ENCODE data around the gene PITX3. TPM values are rescaled to one million over a fixed set of nuclear protein-coding genes. Genes with fewer than 3 reads are reported as not detected.
A peak's percentile ranks its signal among the peaks of the same experiment; 100 is the strongest.
"Not testable (repeated sequence)": the region's sequence is repeated elsewhere in the genome, so short reads cannot be mapped to it uniquely, and the experiment has no call there.

Gene PITX3
- total and polyA plus RNA-seq, 5 donors from 2014 or later, result not detected

DNA sequence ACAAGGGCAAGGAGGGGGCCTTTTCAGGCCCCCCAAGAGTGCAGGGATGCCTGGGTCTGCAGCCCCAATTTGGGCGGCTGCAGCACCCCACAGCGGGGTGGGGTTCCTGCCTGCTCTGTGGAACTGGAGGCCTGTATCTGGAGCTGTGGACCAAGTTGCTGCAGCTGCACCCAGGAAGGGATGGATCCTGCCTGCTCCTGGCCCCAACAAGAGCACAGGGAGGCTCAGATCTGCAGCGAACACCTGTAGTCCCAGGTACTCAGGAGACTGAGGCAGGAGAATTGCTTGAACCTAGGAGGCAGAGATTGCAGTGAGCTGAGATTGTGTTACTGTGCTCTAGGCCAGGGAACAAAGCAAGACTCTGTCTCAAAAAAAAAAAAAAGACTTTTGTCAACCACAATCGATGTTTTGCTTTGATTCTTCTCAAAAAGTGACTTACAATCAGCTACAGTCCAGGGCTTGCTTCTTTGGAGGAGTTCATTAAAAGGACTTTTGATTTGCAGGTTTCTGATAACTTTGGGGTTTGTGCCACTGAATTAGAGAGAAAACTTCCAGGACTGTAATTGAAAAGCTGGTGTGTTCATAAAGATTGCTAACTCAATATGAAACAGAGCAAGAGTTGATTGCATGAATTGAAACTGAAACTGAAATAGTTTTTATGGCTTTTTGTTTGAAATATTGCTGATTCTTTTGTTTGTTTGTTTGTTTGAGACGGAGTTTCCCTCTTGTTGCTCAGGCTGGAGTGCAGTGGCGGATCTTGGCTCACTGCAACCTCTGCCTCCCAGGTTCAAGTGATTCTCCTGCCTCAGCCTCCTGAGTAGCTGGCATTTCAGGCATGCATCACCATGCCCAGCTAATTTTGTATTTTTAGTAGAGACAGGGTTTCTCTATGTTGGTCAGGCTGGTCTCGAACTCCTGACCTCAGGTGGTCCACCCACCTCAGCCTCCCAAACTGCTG, 52.1 kb downstream of the PITX3 start:
- H3K27me3 Mint-ChIP-seq; H3K9me3 ChIP-seq (ENCODE audit: control insufficient read depth in 2 of 2, low read length in 2 of 2); H3K36me3 Mint-ChIP-seq; H3K27me3 ChIP-seq (ENCODE audit: control insufficient read depth, insufficient read depth, low read length); H3K36me3 ChIP-seq (ENCODE audit: control insufficient read depth, insufficient read depth, low read length): not testable (repeated sequence)
- DNase-seq (peak in 2 of 3 donors; percentile 18 to 57), ATAC-seq (ENCODE audit: low read depth in 2 of 2) (peak in 1 of 2 donors; percentile 24)
- H3K9me3 Mint-ChIP-seq, result peaks cover 0 to 13% (median 3%) of the 10 kb centered on the region in 7 donors
- H3K4me3 Mint-ChIP-seq, result peak overlapping the region; percentile 21 to 80 (median 66)
- Histone ChIP-seq H3K4me1 (ENCODE audit: control insufficient read depth, insufficient read depth, low read length, poor library complexity, severe bottlenecking) (peaks cover 12% of the 10 kb centered on the region), H3K27ac (ENCODE audit: insufficient read depth, low read length, poor library complexity, severe bottlenecking) (peak overlapping the region; percentile 71), H3K4me3 (ENCODE audit: low read depth, low read length) (peak overlapping the region; percentile 68)
- H3K4me1 Mint-ChIP-seq, result peaks cover 5 to 17% (median 10%) of the 10 kb centered on the region in 4 donors
- peak overlapping the region; percentile 78 to 91 (median 84) for H3K27ac Mint-ChIP-seq

DNA sequence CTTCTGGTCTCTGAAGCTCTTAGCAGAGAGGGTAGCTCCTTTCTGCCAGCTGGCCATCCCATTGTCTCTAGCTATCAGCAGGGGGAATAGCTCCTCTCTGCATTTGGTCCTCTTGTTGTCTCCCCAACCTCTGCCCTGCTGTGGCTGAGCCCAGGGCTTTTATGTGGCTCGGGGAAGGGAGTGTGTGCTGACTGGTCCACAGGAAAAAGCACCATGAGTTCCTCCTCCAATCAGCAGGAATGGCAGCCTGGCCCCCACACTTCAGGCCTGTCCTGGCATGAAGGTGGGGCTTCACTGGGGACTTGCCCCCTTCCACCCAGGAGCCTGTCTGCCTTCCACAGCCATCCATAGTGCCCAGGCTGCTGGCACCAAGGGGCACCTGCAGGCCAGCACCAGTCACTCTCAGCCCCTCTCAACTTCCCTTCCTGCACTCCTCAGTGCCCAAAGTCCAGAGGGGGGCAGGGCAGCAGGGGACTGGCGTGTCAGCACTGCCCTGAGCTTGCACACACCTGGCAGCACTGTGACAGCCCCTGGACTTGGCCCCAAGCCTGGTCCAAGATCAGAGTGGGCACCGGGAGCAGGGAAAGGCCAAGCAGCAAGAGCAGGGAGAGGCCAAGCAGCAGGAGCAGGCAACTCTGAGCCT, 52.9 kb downstream of the PITX3 start:
- H3K27ac ChIP-seq (ENCODE audit: insufficient read depth, low read length, poor library complexity, severe bottlenecking), result peak overlapping the region; percentile 71
- no peaks in the 10 kb centered on the region for H3K27me3 ChIP-seq (ENCODE audit: control insufficient read depth, insufficient read depth, low read length)
- Mint-ChIP-seq H3K27ac (peak overlapping the region in 1 of 3 donors; percentile 78), H3K27me3 (no peaks in the 10 kb centered on the region), H3K4me3 (peak overlapping the region in 1 of 4 donors; percentile 72), H3K36me3 (no peaks in the 10 kb centered on the region), H3K4me1 (peaks cover 5 to 17% (median 9%) of the 10 kb centered on the region in 4 donors), H3K9me3 (peaks cover 0 to 13% (median 3%) of the 10 kb centered on the region in 7 donors)
- no peak overlapping the region for H3K4me3 ChIP-seq (ENCODE audit: low read depth, low read length)
- peaks cover 12% of the 10 kb centered on the region for H3K4me1 ChIP-seq (ENCODE audit: control insufficient read depth, insufficient read depth, low read length, poor library complexity, severe bottlenecking)
- DNase-seq (no peak), ATAC-seq (ENCODE audit: low read depth in 2 of 2) (no peak)
- peaks cover 0 to 7% of the 10 kb centered on the region in 2 experiments for H3K9me3 ChIP-seq (ENCODE audit: control insufficient read depth in 2 of 2, low read length in 2 of 2)
- H3K36me3 ChIP-seq (ENCODE audit: control insufficient read depth, insufficient read depth, low read length), result no peaks in the 10 kb centered on the region

DNA sequence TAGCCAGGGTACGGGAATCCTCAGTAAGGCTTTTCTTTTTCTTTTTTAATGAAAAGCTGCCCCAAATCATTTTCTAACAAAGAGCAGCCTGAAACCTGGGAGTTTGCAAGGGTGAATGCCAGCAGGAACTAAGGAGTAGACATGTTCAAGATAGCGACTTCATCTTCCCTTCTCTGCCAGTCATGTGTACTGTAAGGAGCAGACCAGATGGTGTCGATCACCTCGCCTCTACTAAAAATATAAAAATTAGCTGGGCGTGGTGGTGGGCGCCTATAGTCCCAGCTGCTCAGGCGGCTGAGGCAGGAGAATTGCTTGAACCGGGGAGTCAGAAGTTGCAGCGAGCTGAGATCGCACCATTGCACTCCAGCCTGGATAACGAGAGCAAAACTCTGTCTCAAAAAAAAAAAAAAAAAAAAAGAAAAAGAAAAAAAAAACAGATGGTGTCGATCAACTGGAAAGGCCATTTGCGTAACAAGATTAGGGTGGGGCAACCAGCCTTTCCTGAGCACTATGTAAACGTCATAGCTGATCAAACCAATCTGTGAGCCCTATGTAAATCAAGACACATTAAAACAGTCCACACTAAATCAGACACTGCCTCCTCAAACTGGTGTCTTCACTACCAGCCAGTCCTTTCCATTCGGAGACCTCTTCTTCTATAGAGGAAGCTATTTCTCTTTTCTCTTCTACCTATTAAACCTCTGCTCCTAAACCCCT, 55.3 kb downstream of the PITX3 start:
- ATAC-seq (ENCODE audit: low read depth in 2 of 2), result no peak
- Mint-ChIP-seq H3K27me3 (peaks cover 3% of the 10 kb centered on the region), H3K4me1 (peaks cover 5 to 17% (median 8%) of the 10 kb centered on the region in 4 donors), H3K4me3 (no peak overlapping the region), H3K9me3 (peaks cover 0 to 8% (median 0%) of the 10 kb centered on the region in 7 donors), H3K27ac (no peak overlapping the region), H3K36me3 (no peaks in the 10 kb centered on the region)
- Histone ChIP-seq H3K4me1 (ENCODE audit: control insufficient read depth, insufficient read depth, low read length, poor library complexity, severe bottlenecking) (peaks cover 12% of the 10 kb centered on the region), H3K36me3 (ENCODE audit: control insufficient read depth, insufficient read depth, low read length) (no peaks in the 10 kb centered on the region), H3K27me3 (ENCODE audit: control insufficient read depth, insufficient read depth, low read length) (no peaks in the 10 kb centered on the region), H3K9me3 (ENCODE audit: control insufficient read depth in 2 of 2, low read length in 2 of 2) (no peaks in the 10 kb centered on the region), H3K27ac (ENCODE audit: insufficient read depth, low read length, poor library complexity, severe bottlenecking) (no peak overlapping the region), H3K4me3 (ENCODE audit: low read depth, low read length) (no peak overlapping the region)
- no peak for DNase-seq

DNA sequence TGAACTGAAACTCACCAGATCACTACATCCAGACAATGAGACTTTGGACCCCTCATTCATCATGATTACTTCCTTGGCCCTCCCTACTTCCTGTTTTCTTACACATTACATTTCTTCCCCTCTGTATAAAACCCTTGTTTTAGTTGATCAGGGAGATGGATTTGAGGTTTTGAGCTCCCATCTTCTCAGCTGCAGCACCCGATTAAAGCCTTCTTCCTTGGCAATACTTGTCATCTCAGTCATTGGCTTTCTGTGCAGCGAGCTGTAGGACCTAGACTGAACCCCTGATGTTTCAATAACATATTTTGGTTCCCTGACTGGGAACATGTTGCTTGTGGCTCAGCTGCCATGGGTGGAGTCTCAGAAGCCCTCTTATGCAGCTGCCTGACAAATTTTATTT, 56.0 kb downstream of the PITX3 start:
- Mint-ChIP-seq H3K27ac (no peak overlapping the region), H3K27me3 (peaks cover 8% of the 10 kb centered on the region), H3K4me1 (peaks cover 5 to 17% (median 8%) of the 10 kb centered on the region in 4 donors), H3K4me3 (no peak overlapping the region), H3K36me3 (no peaks in the 10 kb centered on the region), H3K9me3 (peaks cover 0 to 8% (median 0%) of the 10 kb centered on the region in 7 donors)
- Histone ChIP-seq H3K9me3 (ENCODE audit: control insufficient read depth in 2 of 2, low read length in 2 of 2) (no peaks in the 10 kb centered on the region), H3K27me3 (ENCODE audit: control insufficient read depth, insufficient read depth, low read length) (no peaks in the 10 kb centered on the region), H3K36me3 (ENCODE audit: control insufficient read depth, insufficient read depth, low read length) (no peaks in the 10 kb centered on the region), H3K4me1 (ENCODE audit: control insufficient read depth, insufficient read depth, low read length, poor library complexity, severe bottlenecking) (peaks cover 12% of the 10 kb centered on the region), H3K4me3 (ENCODE audit: low read depth, low read length) (no peak overlapping the region), H3K27ac (ENCODE audit: insufficient read depth, low read length, poor library complexity, severe bottlenecking) (no peak overlapping the region)
- ATAC-seq (ENCODE audit: low read depth in 2 of 2), result no peak
- DNase-seq, result no peak

DNA sequence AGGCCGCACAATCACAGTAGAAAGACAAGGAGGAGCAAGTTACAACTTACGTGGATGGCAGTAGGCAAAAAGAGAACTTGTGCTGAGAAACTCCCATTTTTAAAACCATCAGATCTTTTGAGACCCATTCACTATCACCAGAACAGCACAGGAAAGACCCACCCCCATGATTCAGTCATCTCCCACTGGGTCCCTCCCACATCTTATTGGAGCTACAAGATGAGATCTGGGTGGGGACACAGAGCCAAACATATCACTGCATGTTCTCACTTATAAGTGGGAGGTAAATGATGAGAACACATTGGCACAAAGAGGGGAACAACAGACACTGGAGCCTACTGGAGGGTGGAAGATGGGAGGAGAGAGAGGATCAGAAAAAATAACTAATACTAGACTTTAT, 56.7 kb downstream of the PITX3 start:
- DNase-seq, result no peak
- Histone ChIP-seq H3K27ac (ENCODE audit: insufficient read depth, low read length, poor library complexity, severe bottlenecking) (no peak overlapping the region), H3K27me3 (ENCODE audit: control insufficient read depth, insufficient read depth, low read length) (peaks cover 2% of the 10 kb centered on the region), H3K4me3 (ENCODE audit: low read depth, low read length) (no peak overlapping the region), H3K9me3 (ENCODE audit: control insufficient read depth in 2 of 2, low read length in 2 of 2) (no peaks in the 10 kb centered on the region), H3K4me1 (ENCODE audit: control insufficient read depth, insufficient read depth, low read length, poor library complexity, severe bottlenecking) (peaks cover 11% of the 10 kb centered on the region), H3K36me3 (ENCODE audit: control insufficient read depth, insufficient read depth, low read length) (no peaks in the 10 kb centered on the region)
- no peak for ATAC-seq (ENCODE audit: low read depth in 2 of 2)
- Mint-ChIP-seq H3K9me3 (peaks cover 0 to 8% (median 0%) of the 10 kb centered on the region in 7 donors), H3K4me1 (peaks cover 5 to 15% (median 6%) of the 10 kb centered on the region in 4 donors), H3K4me3 (no peak overlapping the region), H3K36me3 (no peaks in the 10 kb centered on the region), H3K27ac (no peak overlapping the region), H3K27me3 (peaks cover 8% of the 10 kb centered on the region)

Other genes starting within 250 kb of the PITX3 start
- gene ARMH3, start 185.3 kb downstream of the PITX3 start, total RNA-seq, result 42.2 TPM
- 10 to 100 TPM; 21.3 to 29.5 (median 24.2) TPM for gene ARMH3, start 185.3 kb downstream of the PITX3 start, polyA plus RNA-seq
- 15.8 TPM for gene HPS6, start 176.2 kb downstream of the PITX3 start, total RNA-seq
- gene HPS6, start 176.2 kb downstream of the PITX3 start, polyA plus RNA-seq, result 10 to 100 TPM; 27.2 to 36.2 (median 29.2) TPM
- 120 TPM for gene LDB1, start 121.1 kb downstream of the PITX3 start, total RNA-seq
- 10 to 100 TPM; 18.1 to 30.5 (median 27.1) TPM for gene LDB1, start 121.1 kb downstream of the PITX3 start, polyA plus RNA-seq
- gene PPRC1, start 108.5 kb downstream of the PITX3 start, total RNA-seq, result 35.3 TPM
- 10 to 100 TPM in 2 of 4 donors, 1 to 10 TPM in 2; 6.6 to 13.0 (median 8.7) TPM for gene PPRC1, start 108.5 kb downstream of the PITX3 start, polyA plus RNA-seq
- 35.6 TPM for gene NOLC1, start 89.1 kb downstream of the PITX3 start, total RNA-seq
- 10 to 100 TPM; 29.5 to 46.5 (median 42.1) TPM for gene NOLC1, start 89.1 kb downstream of the PITX3 start, polyA plus RNA-seq
- not detected for gene ELOVL3, start 15.2 kb downstream of the PITX3 start, total RNA-seq
- gene ELOVL3, start 15.2 kb downstream of the PITX3 start, polyA plus RNA-seq, result under 1 TPM in 1 of 4 donors, not detected in 3; 0.16 TPM
- gene GBF1, start 4.0 kb upstream of the PITX3 start, total RNA-seq, result 45.6 TPM
- 10 to 100 TPM in 1 of 4 donors, 1 to 10 TPM in 3; 8.8 to 10.1 (median 9.9) TPM for gene GBF1, start 4.0 kb upstream of the PITX3 start, polyA plus RNA-seq
- 385 TPM for gene NFKB2, start 154.2 kb upstream of the PITX3 start, total RNA-seq
- gene NFKB2, start 154.2 kb upstream of the PITX3 start, polyA plus RNA-seq, result 1 to 10 TPM; 6.3 to 8.2 (median 6.7) TPM
- 2.9 TPM for gene PSD, start 177.3 kb upstream of the PITX3 start, total RNA-seq
- 1 to 10 TPM; 1.4 to 2.6 (median 1.9) TPM for gene PSD, start 177.3 kb upstream of the PITX3 start, polyA plus RNA-seq
- gene FBXL15, start 179.3 kb upstream of the PITX3 start, total RNA-seq, result 12.8 TPM
- gene FBXL15, start 179.3 kb upstream of the PITX3 start, polyA plus RNA-seq, result 10 to 100 TPM; 25.2 to 40.1 (median 32.1) TPM
- gene CUEDC2, start 191.1 kb upstream of the PITX3 start, total RNA-seq, result 29.4 TPM
- 10 to 100 TPM; 50.8 to 60.6 (median 52.0) TPM for gene CUEDC2, start 191.1 kb upstream of the PITX3 start, polyA plus RNA-seq
- 0.35 TPM for gene C10orf95, start 210.0 kb upstream of the PITX3 start, total RNA-seq
- 1 to 10 TPM in 1 of 4 donors, under 1 TPM in 3; 0.40 to 1.1 (median 0.55) TPM for gene C10orf95, start 210.0 kb upstream of the PITX3 start, polyA plus RNA-seq